Body of pancreas (tissue), 4 donors: ENCODE results near the gene NEDD4L.

ENCODE experiments used
- CTCF ChIP-seq, 7 experiments: fragments of 450-650 bp in 4 of 7; fragments of 200-600 bp in 3 of 7; sonication (generic) in 3 of 7; IDR thresholded peaks; one replicate each; pipeline ENCODE4 v1.5.1; 2016 to 2019; ENCODE audit warnings: antibody characterized with exemption in 7 of 7
- POLR2A ChIP-seq, 3 donors: fragments of 450-650 bp; IDR thresholded peaks; one replicate each; pipeline ENCODE4 v1.6.1; 2016; ENCODE audit warnings: antibody characterized with exemption in 3 of 3, mild to moderate bottlenecking in 2 of 3

GRCh38 chr18:58162127-58162526, 118.1 kb downstream of the NEDD4L start:
- TF ChIP-seq CTCF (IDR thresholded peaks at IDR 0.05): no peak
- TF ChIP-seq POLR2A (IDR thresholded peaks at IDR 0.05): no peak
